ENCODE results near the gene PPP4R1. TPM values are rescaled to one million over a fixed set of nuclear protein-coding genes. Genes with fewer than 3 reads are reported as not detected.

Gene PPP4R1
- total RNA-seq, 1 experiment from 2014 or later: 65.2 TPM

GRCh38 chr18:9627642-9628041, 13.3 kb upstream of the PPP4R1 start:
- no peak overlapping the region for H3K27ac ChIP-seq (ENCODE audit: low read depth, low read length, poor library complexity, severe bottlenecking)
- ChIA-PET CTCF (no interaction called here), POLR2A (ENCODE audit: low non-redundant PET) (no interaction called here)
- H3K4me3 ChIP-seq (ENCODE audit: low read depth, low read length, poor library complexity, severe bottlenecking): no peak overlapping the region
- BruUV-seq (replicated peaks): no TSS peak
- intact Hi-C loops (cut with micrococcal nuclease; ENCODE audit: unreplicated experiment): no loop called here
- peaks cover 7% of the 10 kb centered on the region for H3K4me1 ChIP-seq (ENCODE audit: insufficient read depth, low read length, poor library complexity, severe bottlenecking)
- no peaks in the 10 kb centered on the region for H3K9me3 ChIP-seq (ENCODE audit: low read depth, low read length, poor library complexity, severe bottlenecking)
- no peaks in the 10 kb centered on the region for H3K36me3 ChIP-seq (ENCODE audit: insufficient read depth, low read length, poor library complexity, severe bottlenecking)
- TF ChIP-seq CTCF (conservative IDR thresholded peaks at IDR 0.05; ENCODE audit: low read depth, low read length) (no peak), EZH2 (IDR thresholded peaks at IDR 0.05; ENCODE audit: borderline replicate concordance, low read depth, low read length, poor library complexity, severe bottlenecking) (no peak)
- no peak for DNase-seq (ENCODE audit: low spot score)
- H3K27me3 ChIP-seq (replicated peaks; ENCODE audit: insufficient read depth, low read depth, low read length, poor library complexity): no peaks in the 10 kb centered on the region

GRCh38 chr18:9619990-9620389, 5.6 kb upstream of the PPP4R1 start:
- ChIA-PET POLR2A (ENCODE audit: low non-redundant PET) (interaction anchor here (0.6 kb wide), 1 partner anchor 1301 kb away, joined by 3 read pairs; no protein-coding TSS in a partner anchor), CTCF (no interaction called here)
- peak; percentile 15 for DNase-seq (ENCODE audit: low spot score)
- peaks cover 4% of the 10 kb centered on the region for H3K4me1 ChIP-seq (ENCODE audit: insufficient read depth, low read length, poor library complexity, severe bottlenecking)
- H3K36me3 ChIP-seq (ENCODE audit: insufficient read depth, low read length, poor library complexity, severe bottlenecking): no peaks in the 10 kb centered on the region
- H3K4me3 ChIP-seq (ENCODE audit: low read depth, low read length, poor library complexity, severe bottlenecking): no peak overlapping the region
- TF ChIP-seq CTCF (conservative IDR thresholded peaks at IDR 0.05; ENCODE audit: low read depth, low read length): no peak
- TF ChIP-seq EZH2 (IDR thresholded peaks at IDR 0.05; ENCODE audit: borderline replicate concordance, low read depth, low read length, poor library complexity, severe bottlenecking): no peak
- H3K27ac ChIP-seq (ENCODE audit: low read depth, low read length, poor library complexity, severe bottlenecking): no peak overlapping the region
- intact Hi-C loops (cut with micrococcal nuclease; ENCODE audit: unreplicated experiment): loop anchor here (10.0 kb wide), 3 partner anchors 155 to 905 kb away; partner anchors contain the start of gene NAPG
- H3K9me3 ChIP-seq (ENCODE audit: low read depth, low read length, poor library complexity, severe bottlenecking): no peaks in the 10 kb centered on the region
- no peaks in the 10 kb centered on the region for H3K27me3 ChIP-seq (replicated peaks; ENCODE audit: insufficient read depth, low read depth, low read length, poor library complexity)
- BruUV-seq (replicated peaks): no TSS peak

- no peak for TF ChIP-seq CTCF (conservative IDR thresholded peaks at IDR 0.05; ENCODE audit: low read depth, low read length)
- TF ChIP-seq EZH2 (IDR thresholded peaks at IDR 0.05; ENCODE audit: borderline replicate concordance, low read depth, low read length, poor library complexity, severe bottlenecking): no peak
- Histone ChIP-seq H3K4me3 (ENCODE audit: low read depth, low read length, poor library complexity, severe bottlenecking) (no peak overlapping the region), H3K36me3 (ENCODE audit: insufficient read depth, low read length, poor library complexity, severe bottlenecking) (no peaks in the 10 kb centered on the region), H3K9me3 (ENCODE audit: low read depth, low read length, poor library complexity, severe bottlenecking) (no peaks in the 10 kb centered on the region), H3K4me1 (ENCODE audit: insufficient read depth, low read length, poor library complexity, severe bottlenecking) (peaks cover 4% of the 10 kb centered on the region), H3K27me3 (replicated peaks; ENCODE audit: insufficient read depth, low read depth, low read length, poor library complexity) (no peaks in the 10 kb centered on the region), H3K27ac (ENCODE audit: low read depth, low read length, poor library complexity, severe bottlenecking) (no peak overlapping the region)
- CTCF ChIA-PET: no interaction called here
- DNase-seq (ENCODE audit: low spot score): peak; percentile 55
- intact Hi-C loops (cut with micrococcal nuclease; ENCODE audit: unreplicated experiment): loop anchor here (10.0 kb wide), 3 partner anchors 155 to 905 kb away; partner anchors contain the start of gene NAPG
- POLR2A ChIA-PET (ENCODE audit: low non-redundant PET): interaction anchor here (0.6 kb wide), 1 partner anchor 1302 kb away, joined by 3 read pairs; no protein-coding TSS in a partner anchor
- BruUV-seq (replicated peaks): no TSS peak
Observed at GRCh38 chr18:9619545-9619944, 5.2 kb upstream of the PPP4R1 start.

Data from A673 (cell line).